ENCODE data around the gene TMEM31. TPM values are rescaled to one million over a fixed set of nuclear protein-coding genes. Genes with fewer than 3 reads are reported as not detected.
A peak's percentile ranks its signal among the peaks of the same experiment; 100 is the strongest.
"Not testable (repeated sequence)": the region's sequence is repeated elsewhere in the genome, so short reads cannot be mapped to it uniquely, and the experiment has no call there.

TMEM31 gene
- polyA plus RNA-seq, 3 donors = 0.85 to 1.4 (median 1.2) TPM

GRCh38 chrX:103716962-103717361 lies 6.3 kb downstream of the TMEM31 start:
- DNase-seq (ENCODE audit: extremely low read depth in 1 of 11, low read depth in 9 of 11, low spot score in 4 of 11) = no peak

GRCh38 chrX:103718120-103718519 lies 7.4 kb downstream of the TMEM31 start:
- no peak for DNase-seq (ENCODE audit: extremely low read depth in 1 of 11, low read depth in 9 of 11, low spot score in 4 of 11)

GRCh38 chrX:103722505-103722904 lies 11.8 kb downstream of the TMEM31 start:
- DNase-seq (ENCODE audit: extremely low read depth in 1 of 11, low read depth in 9 of 11, low spot score in 4 of 11) = no peak

GRCh38 chrX:103726477-103726876 lies 15.8 kb downstream of the TMEM31 start:
- DNase-seq (ENCODE audit: extremely low read depth in 1 of 11, low read depth in 9 of 11, low spot score in 4 of 11) = no peak

GRCh38 chrX:103727115-103727514 lies 16.4 kb downstream of the TMEM31 start:
- no peak for DNase-seq (ENCODE audit: extremely low read depth in 1 of 11, low read depth in 9 of 11, low spot score in 4 of 11)

GRCh38 chrX:103729015-103729414 lies 18.3 kb downstream of the TMEM31 start:
- DNase-seq (ENCODE audit: extremely low read depth in 1 of 11, low read depth in 9 of 11, low spot score in 4 of 11) = no peak

GRCh38 chrX:103730147-103730795 lies 19.6 kb downstream of the TMEM31 start:
- no peak for DNase-seq (ENCODE audit: extremely low read depth in 1 of 11, low read depth in 9 of 11, low spot score in 4 of 11)

- no peak for DNase-seq (ENCODE audit: extremely low read depth in 1 of 11, low read depth in 9 of 11, low spot score in 4 of 11)
These were observed 20.2 kb downstream of the TMEM31 start for GRCh38 chrX:103730796-103731493.

GRCh38 chrX:103733017-103733416 lies 22.3 kb downstream of the TMEM31 start:
- no peak for DNase-seq (ENCODE audit: extremely low read depth in 1 of 11, low read depth in 9 of 11, low spot score in 4 of 11)

- DNase-seq (ENCODE audit: extremely low read depth in 1 of 11, low read depth in 9 of 11, low spot score in 4 of 11) = no peak
These were observed 23.5 kb downstream of the TMEM31 start for GRCh38 chrX:103734125-103734760.

- DNase-seq (ENCODE audit: extremely low read depth in 1 of 11, low read depth in 9 of 11, low spot score in 4 of 11) = no peak
These were observed 27.0 kb downstream of the TMEM31 start for GRCh38 chrX:103737696-103738095.

- DNase-seq (ENCODE audit: extremely low read depth in 1 of 11, low read depth in 9 of 11, low spot score in 4 of 11) = no peak
These were observed 28.7 kb downstream of the TMEM31 start for GRCh38 chrX:103739421-103739820.

- no peak for DNase-seq (ENCODE audit: extremely low read depth in 1 of 11, low read depth in 9 of 11, low spot score in 4 of 11)
These were observed 31.2 kb downstream of the TMEM31 start for GRCh38 chrX:103741879-103742278.

- DNase-seq (ENCODE audit: extremely low read depth in 1 of 11, low read depth in 9 of 11, low spot score in 4 of 11) = no peak
These were observed 31.6 kb downstream of the TMEM31 start for GRCh38 chrX:103742339-103742738.

GRCh38 chrX:103747163-103747562 lies 36.5 kb downstream of the TMEM31 start:
- DNase-seq (ENCODE audit: extremely low read depth in 1 of 11, low read depth in 9 of 11, low spot score in 4 of 11) = no peak

- DNase-seq (ENCODE audit: extremely low read depth in 1 of 11, low read depth in 9 of 11, low spot score in 4 of 11) = no peak
These were observed 43.7 kb downstream of the TMEM31 start for GRCh38 chrX:103754401-103754800.

- DNase-seq (ENCODE audit: extremely low read depth in 1 of 11, low read depth in 9 of 11, low spot score in 4 of 11) = peak in 3 of 11 donors; percentile 7 to 9 (median 9)
These were observed 46.0 kb downstream of the TMEM31 start for GRCh38 chrX:103756736-103757135.

GRCh38 chrX:103758555-103758954 lies 47.8 kb downstream of the TMEM31 start:
- no peak for DNase-seq (ENCODE audit: extremely low read depth in 1 of 11, low read depth in 9 of 11, low spot score in 4 of 11)

GRCh38 chrX:103763541-103763940 lies 52.8 kb downstream of the TMEM31 start:
- DNase-seq (ENCODE audit: extremely low read depth in 1 of 11, low read depth in 9 of 11, low spot score in 4 of 11) = not testable (repeated sequence)

Measured in renal cortex interstitium (tissue), 11 donors.